ENCODE data around the gene MOSPD3. TPM values are rescaled to one million over a fixed set of nuclear protein-coding genes. Genes with fewer than 3 reads are reported as not detected.

MOSPD3 gene
- total RNA-seq, 2 donors from 2014 or later = 20.1 to 36.1 TPM

DNA sequence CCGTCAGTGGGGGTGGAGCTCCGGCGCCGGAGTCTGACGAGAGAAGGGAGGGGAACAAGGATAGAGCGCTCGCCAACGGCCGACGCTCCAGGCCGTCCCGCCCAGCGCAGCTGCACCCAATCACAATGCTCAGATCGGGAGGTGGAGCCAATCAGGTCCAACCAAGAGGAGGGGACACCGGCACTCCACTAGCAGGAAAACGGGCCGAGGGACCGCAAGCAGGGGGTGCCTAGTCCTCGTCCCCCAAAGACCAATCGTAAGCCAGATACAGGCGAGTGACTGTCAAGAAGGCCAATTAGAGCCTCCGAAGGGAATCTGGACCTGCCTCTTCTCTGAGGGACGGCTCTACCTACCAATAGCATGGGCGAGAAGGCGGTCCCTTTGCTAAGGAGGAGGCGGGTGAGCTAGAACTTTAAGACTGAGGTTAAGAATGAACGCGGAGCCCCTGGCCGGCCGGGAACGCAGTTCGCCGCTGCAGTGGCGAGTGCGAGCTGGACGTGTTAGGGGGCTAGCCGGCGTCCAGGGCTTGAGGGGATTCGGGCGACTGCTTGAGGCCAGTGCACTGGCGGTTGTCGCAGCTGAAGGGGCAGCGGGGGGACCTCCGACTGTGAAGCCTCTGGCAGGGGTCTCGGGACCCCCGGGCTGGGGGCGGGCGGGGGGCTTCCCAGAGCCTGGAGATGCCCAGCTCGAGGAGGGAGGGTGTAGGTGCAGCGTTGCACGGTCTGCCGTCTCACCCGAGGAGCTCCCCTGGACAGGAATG, 25.9 kb upstream of the MOSPD3 start, which contains the start of gene FBXO24:
Gene FBXO24 (plus strand): TSS at position 63 of the 760 bp plus-strand sequence. CDS start 298 bp downstream, at position 361.
- peak within 1 kb of the TSS; percentile 96 to 99 for H3K27ac ChIP-seq
- WGBS = under 1% methylated on average over 43 of the region's 53 CpGs
- intact Hi-C loops (cut with DNase I) = loop anchor here (5.0 kb wide), 1 partner anchor 106 kb away; the partner anchor contains the start of gene GIGYF1
- H3K4me1 ChIP-seq (replicated peaks) = peaks cover 32% of the 10 kb centered on the region
- TF ChIP-seq POLR2A (IDR thresholded peaks at IDR 0.05) = peak; percentile 46
- TF ChIP-seq, protein P1, sequence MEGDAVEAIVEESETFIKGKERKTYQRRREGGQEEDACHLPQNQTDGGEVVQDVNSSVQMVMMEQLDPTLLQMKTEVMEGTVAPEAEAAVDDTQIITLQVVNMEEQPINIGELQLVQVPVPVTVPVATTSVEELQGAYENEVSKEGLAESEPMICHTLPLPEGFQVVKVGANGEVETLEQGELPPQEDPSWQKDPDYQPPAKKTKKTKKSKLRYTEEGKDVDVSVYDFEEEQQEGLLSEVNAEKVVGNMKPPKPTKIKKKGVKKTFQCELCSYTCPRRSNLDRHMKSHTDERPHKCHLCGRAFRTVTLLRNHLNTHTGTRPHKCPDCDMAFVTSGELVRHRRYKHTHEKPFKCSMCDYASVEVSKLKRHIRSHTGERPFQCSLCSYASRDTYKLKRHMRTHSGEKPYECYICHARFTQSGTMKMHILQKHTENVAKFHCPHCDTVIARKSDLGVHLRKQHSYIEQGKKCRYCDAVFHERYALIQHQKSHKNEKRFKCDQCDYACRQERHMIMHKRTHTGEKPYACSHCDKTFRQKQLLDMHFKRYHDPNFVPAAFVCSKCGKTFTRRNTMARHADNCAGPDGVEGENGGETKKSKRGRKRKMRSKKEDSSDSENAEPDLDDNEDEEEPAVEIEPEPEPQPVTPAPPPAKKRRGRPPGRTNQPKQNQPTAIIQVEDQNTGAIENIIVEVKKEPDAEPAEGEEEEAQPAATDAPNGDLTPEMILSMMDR (IDR thresholded peaks at IDR 0.05) = no peak
- peak; percentile 94 for TF ChIP-seq POLR2AphosphoS5 (IDR thresholded peaks at IDR 0.05)
- DNase-seq (ENCODE audit: low spot score) = peak; percentile 100
- H3K9me3 ChIP-seq = no peaks in the 10 kb centered on the region
- peaks cover 0 to 5% of the 10 kb centered on the region in 2 donors for H3K36me3 ChIP-seq
- H3K27me3 ChIP-seq (replicated peaks; ENCODE audit: insufficient read depth) = no peaks in the 10 kb centered on the region
- H3K4me3 ChIP-seq = peak within 1 kb of the TSS; percentile 76 to 98

GRCh38 chr7:100588438-100588837, 23.9 kb upstream of the MOSPD3 start:
- Histone ChIP-seq H3K36me3 (no peaks in the 10 kb centered on the region), H3K27me3 (replicated peaks; ENCODE audit: insufficient read depth) (no peaks in the 10 kb centered on the region), H3K9me3 (no peaks in the 10 kb centered on the region), H3K27ac (no peak overlapping the region), H3K4me3 (no peak overlapping the region), H3K4me1 (replicated peaks) (peaks cover 15% of the 10 kb centered on the region)
- WGBS = 50% methylated on average over 1 of the region's 1 CpG
- intact Hi-C loops (cut with DNase I) = loop anchor here (5.0 kb wide), 1 partner anchor 104 kb away; the partner anchor contains the start of gene GIGYF1
- TF ChIP-seq, protein P1 (IDR thresholded peaks at IDR 0.05) = peak in 3 of 4 experiments; percentile 10 to 33 (median 20)
- TF ChIP-seq POLR2AphosphoS5 (IDR thresholded peaks at IDR 0.05) = no peak
- no peak for DNase-seq (ENCODE audit: low spot score)

GRCh38 chr7:100589341-100589947, 22.9 kb upstream of the MOSPD3 start:
- H3K27ac ChIP-seq = peak overlapping the region in 1 of 2 donors; percentile 3
- H3K4me1 ChIP-seq (replicated peaks) = peaks cover 5% of the 10 kb centered on the region
- WGBS = 48% methylated on average over 7 of the region's 7 CpGs
- TF ChIP-seq, protein P1 (IDR thresholded peaks at IDR 0.05) = no peak
- TF ChIP-seq POLR2AphosphoS5 (IDR thresholded peaks at IDR 0.05) = no peak
- TF ChIP-seq POLR2A (IDR thresholded peaks at IDR 0.05) = no peak
- intact Hi-C loops (cut with DNase I) = loop anchor here (5.0 kb wide), 1 partner anchor 103 kb away; the partner anchor contains the start of gene GIGYF1
- H3K36me3 ChIP-seq = no peaks in the 10 kb centered on the region
- no peaks in the 10 kb centered on the region for H3K9me3 ChIP-seq
- H3K4me3 ChIP-seq = no peak overlapping the region
- H3K27me3 ChIP-seq (replicated peaks; ENCODE audit: insufficient read depth) = no peaks in the 10 kb centered on the region
- no peak for DNase-seq (ENCODE audit: low spot score)

DNA sequence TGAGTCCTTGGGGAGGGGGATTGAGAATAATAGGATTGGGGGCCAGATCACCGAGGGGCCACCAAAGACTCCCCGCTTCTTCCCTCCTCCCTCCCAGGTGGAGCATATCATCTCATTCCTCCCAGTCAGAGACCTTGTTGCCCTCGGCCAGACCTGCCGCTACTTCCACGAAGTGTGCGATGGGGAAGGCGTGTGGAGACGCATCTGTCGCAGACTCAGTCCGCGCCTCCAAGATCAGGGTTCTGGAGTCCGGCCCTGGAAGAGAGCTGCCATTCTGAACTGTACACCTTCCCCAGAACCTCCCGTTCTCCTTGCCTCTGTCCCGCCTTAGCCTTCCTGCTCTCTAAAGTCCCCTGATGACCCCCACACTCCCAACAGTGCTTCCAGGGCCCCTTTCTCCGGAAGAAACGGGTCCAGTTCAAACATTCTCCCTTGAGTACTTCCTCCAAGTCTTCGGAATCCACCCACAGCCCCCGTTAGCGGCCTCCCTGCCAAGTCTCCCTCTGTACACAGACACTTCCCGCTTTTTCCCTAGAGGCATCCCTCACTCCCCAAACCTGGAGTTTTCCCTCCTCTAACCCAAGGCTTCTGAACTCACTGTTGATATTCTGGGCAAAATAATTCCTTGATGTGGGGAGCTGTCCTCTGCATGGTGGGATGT, 22.1 kb upstream of the MOSPD3 start:
- TF ChIP-seq POLR2A (IDR thresholded peaks at IDR 0.05) (no peak), POLR2AphosphoS5 (IDR thresholded peaks at IDR 0.05) (no peak)
- TF ChIP-seq, protein P1 (IDR thresholded peaks at IDR 0.05) = no peak
- H3K9me3 ChIP-seq = no peaks in the 10 kb centered on the region
- no peaks in the 10 kb centered on the region for H3K4me1 ChIP-seq (replicated peaks)
- no peaks in the 10 kb centered on the region for H3K36me3 ChIP-seq
- DNase-seq (ENCODE audit: low spot score) = no peak
- H3K4me3 ChIP-seq = no peak overlapping the region
- 17% methylated on average over 20 of the region's 20 CpGs for WGBS
- no peaks in the 10 kb centered on the region for H3K27me3 ChIP-seq (replicated peaks; ENCODE audit: insufficient read depth)
- peak overlapping the region in 1 of 2 donors; percentile 3 for H3K27ac ChIP-seq
- intact Hi-C loops (cut with DNase I) = no loop called here

Data from prostate gland (tissue), 2 donors.